ENCODE data around the gene ZNF665.
"Not testable (repeated sequence)": the region's sequence is repeated elsewhere in the genome, so short reads cannot be mapped to it uniquely, and the experiment has no call there.

Gene ZNF665

DNA sequence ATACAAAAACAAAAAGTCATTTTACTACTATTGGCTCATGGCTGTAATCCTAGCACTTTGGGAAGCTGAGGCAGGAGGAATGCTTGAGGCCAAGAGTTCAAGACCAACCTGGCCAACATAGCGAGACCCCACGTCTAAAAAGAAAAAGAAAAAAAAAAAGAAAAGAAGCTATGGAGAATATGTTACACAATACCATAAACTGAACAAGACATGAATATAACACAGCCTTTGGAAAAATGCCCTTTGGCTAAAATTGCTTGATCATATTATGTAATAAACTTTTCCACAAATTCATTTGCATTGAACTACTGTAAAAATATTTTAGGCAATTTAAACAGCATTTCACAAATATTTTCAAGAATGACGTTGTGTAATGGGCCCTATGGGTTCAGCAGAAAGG, 56.7 kb downstream of the ZNF665 start:
- Histone ChIP-seq H3K27ac (ENCODE audit: low read depth, low read length) (no peak overlapping the region), H3K36me3 (ENCODE audit: control insufficient read depth, insufficient read depth, low read length) (peaks cover 4% of the 10 kb centered on the region), H3K4me1 (ENCODE audit: control insufficient read depth, insufficient read depth, low read length) (no peaks in the 10 kb centered on the region), H3K27me3 (ENCODE audit: control insufficient read depth, insufficient read depth, low read length) (no peaks in the 10 kb centered on the region), H3K9ac (ENCODE audit: low read length) (no peak overlapping the region), H3K4me3 (ENCODE audit: low read length) (no peak overlapping the region)

- H3K36me3 ChIP-seq (ENCODE audit: control insufficient read depth, insufficient read depth, low read length) = no peaks in the 10 kb centered on the region
- H3K9ac ChIP-seq (ENCODE audit: low read length) = peak within 1 kb of the TSS; percentile 57
- H3K4me3 ChIP-seq (ENCODE audit: low read length) = peak within 1 kb of the TSS; percentile 87
- no peaks in the 10 kb centered on the region for H3K27me3 ChIP-seq (ENCODE audit: control insufficient read depth, insufficient read depth, low read length)
- H3K27ac ChIP-seq (ENCODE audit: low read depth, low read length) = peak within 1 kb of the TSS; percentile 58
- no peaks in the 10 kb centered on the region for H3K4me1 ChIP-seq (ENCODE audit: control insufficient read depth, insufficient read depth, low read length)
Observed at GRCh38 chr19:53132141-53132991, 60.8 kb downstream of the ZNF665 start, which contains the start of gene ZNF415. TSS of gene ZNF415 (minus strand) at chr19:53132910. CDS start at chr19:53122676, 10,234 bp downstream.

DNA sequence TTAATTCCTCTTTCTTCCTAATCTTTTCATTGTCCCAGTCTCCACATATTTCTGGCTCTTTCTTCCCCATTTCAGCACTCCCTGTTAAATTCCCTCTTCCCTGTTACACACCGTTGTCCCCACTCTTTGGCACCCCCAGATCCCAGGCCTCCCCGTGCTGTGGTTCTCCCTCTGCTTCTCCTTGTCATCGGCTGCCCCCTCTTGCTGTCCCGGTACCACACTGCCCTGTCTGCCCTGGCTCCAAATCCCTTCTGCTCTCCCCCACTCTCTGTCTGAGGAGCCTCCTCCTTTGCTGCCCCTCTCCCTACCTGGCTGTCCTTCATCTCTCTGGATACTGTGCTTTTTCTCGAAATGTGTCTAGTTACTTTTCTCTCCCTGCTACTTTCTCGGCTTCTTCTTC, 61.4 kb downstream of the ZNF665 start:
- Histone ChIP-seq H3K36me3 (ENCODE audit: control insufficient read depth, insufficient read depth, low read length) (no peaks in the 10 kb centered on the region), H3K27ac (ENCODE audit: low read depth, low read length) (no peak overlapping the region), H3K27me3 (ENCODE audit: control insufficient read depth, insufficient read depth, low read length) (no peaks in the 10 kb centered on the region), H3K4me3 (ENCODE audit: low read length) (peak overlapping the region; percentile 87), H3K4me1 (ENCODE audit: control insufficient read depth, insufficient read depth, low read length) (no peaks in the 10 kb centered on the region), H3K9ac (ENCODE audit: low read length) (peak overlapping the region; percentile 57)

DNA sequence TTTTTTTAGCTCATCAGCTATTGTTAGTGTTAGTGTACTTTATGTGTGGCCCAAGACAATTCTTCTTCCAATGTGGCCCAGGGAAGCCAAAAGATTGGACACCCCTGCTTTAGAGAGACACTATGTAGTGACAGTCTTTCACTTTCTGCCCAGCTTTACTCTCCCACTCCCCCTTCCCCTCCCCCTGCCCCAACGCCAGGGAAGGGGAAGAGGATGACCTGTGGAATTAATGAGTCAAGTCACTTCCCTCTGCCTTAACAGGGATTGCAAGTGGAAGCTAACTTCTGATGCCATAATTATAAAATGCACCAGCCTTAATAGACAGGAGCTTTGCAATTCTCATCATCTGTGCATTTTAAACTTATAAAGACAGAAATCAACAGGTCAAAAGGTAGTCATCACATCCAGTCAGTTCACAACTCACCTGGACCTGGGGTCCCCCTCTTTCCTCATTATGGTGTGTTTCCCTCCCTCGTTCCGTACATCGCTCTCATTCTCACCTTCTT, 62.0 kb downstream of the ZNF665 start:
- Histone ChIP-seq H3K4me3 (ENCODE audit: low read length) (peak overlapping the region; percentile 87), H3K4me1 (ENCODE audit: control insufficient read depth, insufficient read depth, low read length) (no peaks in the 10 kb centered on the region), H3K36me3 (ENCODE audit: control insufficient read depth, insufficient read depth, low read length) (no peaks in the 10 kb centered on the region), H3K27ac (ENCODE audit: low read depth, low read length) (no peak overlapping the region), H3K9ac (ENCODE audit: low read length) (no peak overlapping the region), H3K27me3 (ENCODE audit: control insufficient read depth, insufficient read depth, low read length) (no peaks in the 10 kb centered on the region)

- Histone ChIP-seq H3K27me3 (ENCODE audit: control insufficient read depth, insufficient read depth, low read length) (no peaks in the 10 kb centered on the region), H3K4me3 (ENCODE audit: low read length) (no peak overlapping the region), H3K36me3 (ENCODE audit: control insufficient read depth, insufficient read depth, low read length) (no peaks in the 10 kb centered on the region), H3K4me1 (ENCODE audit: control insufficient read depth, insufficient read depth, low read length) (no peaks in the 10 kb centered on the region), H3K9ac (ENCODE audit: low read length) (no peak overlapping the region), H3K27ac (ENCODE audit: low read depth, low read length) (no peak overlapping the region)
Observed at GRCh38 chr19:53130506-53130905, 62.7 kb downstream of the ZNF665 start.

GRCh38 chr19:53126733-53127526, 66.2 kb downstream of the ZNF665 start:
- not testable (repeated sequence) for H3K9ac ChIP-seq (ENCODE audit: low read length); H3K27ac ChIP-seq (ENCODE audit: low read depth, low read length); H3K36me3 ChIP-seq (ENCODE audit: control insufficient read depth, insufficient read depth, low read length); H3K4me1 ChIP-seq (ENCODE audit: control insufficient read depth, insufficient read depth, low read length); H3K27me3 ChIP-seq (ENCODE audit: control insufficient read depth, insufficient read depth, low read length); H3K4me3 ChIP-seq (ENCODE audit: low read length)

GRCh38 chr19:53123400-53123799, 69.8 kb downstream of the ZNF665 start:
- Histone ChIP-seq H3K27me3 (ENCODE audit: control insufficient read depth, insufficient read depth, low read length) (no peaks in the 10 kb centered on the region), H3K4me1 (ENCODE audit: control insufficient read depth, insufficient read depth, low read length) (no peaks in the 10 kb centered on the region), H3K4me3 (ENCODE audit: low read length) (no peak overlapping the region), H3K27ac (ENCODE audit: low read depth, low read length) (no peak overlapping the region), H3K36me3 (ENCODE audit: control insufficient read depth, insufficient read depth, low read length) (peaks cover 3% of the 10 kb centered on the region), H3K9ac (ENCODE audit: low read length) (no peak overlapping the region)

Data from rectal smooth muscle tissue (tissue), 1 donor.